ENCODE data around the gene SDR42E2. TPM values are rescaled to one million over a fixed set of nuclear protein-coding genes. Genes with fewer than 3 reads are reported as not detected.
A peak's percentile ranks its signal among the peaks of the same experiment; 100 is the strongest.

The SDR42E2 gene
- total and polyA plus RNA-seq, 10 of the 15 experiments (the other 5 are each of a cell fraction or from before 2014, with no cell fraction given) = 0.01 to 0.09 (median 0.08) TPM; not detected in 4

DNA sequence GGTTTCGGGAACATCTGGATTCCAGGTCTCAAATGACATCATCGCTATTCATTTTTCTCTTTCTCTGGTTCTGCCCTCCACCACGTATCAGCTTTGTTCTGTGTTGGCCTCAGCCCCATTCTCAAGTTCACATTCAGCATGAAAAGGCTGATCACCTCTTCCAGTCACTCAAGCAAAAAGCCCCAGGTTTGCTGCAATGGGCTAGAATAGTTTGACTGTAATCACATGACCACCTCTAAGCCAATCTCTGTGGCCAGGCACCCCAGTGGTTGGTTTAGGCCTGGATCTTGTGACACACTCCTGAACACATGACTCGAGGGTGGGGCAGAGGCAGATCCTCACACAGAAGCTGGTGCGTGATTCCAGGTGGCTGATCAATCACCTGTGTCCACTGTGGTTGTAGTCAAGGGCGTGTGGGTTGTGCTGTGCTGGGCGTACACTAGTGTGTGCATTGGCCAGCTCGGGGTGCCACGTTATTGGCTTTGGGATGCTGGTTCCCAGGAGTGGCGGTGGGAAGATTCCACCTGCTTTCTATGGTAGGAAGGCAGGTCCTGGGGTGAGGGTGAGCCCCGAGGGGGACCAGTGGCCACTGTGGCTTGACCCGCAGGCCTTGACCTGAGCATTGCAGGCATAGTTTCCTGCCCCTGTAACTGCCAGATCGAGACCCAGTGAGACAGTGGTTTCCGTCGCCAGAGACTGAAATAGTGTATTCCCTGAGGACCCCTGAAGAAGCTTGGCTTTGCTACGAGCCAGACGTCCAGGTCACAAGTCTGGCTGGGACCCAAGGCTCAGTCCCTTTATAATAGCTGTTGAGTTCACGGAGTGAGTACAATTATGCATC is 55.8 kb downstream of the SDR42E2 start (continued):
- TF ChIP-seq NR2C2 (IDR thresholded peaks at IDR 0.05; ENCODE audit: borderline replicate concordance, control insufficient read depth, insufficient read length, low read depth) (no peak), SKIL (IDR thresholded peaks at IDR 0.05; ENCODE audit: low read depth, poor library complexity, severe bottlenecking) (no peak), STAT3 (IDR thresholded peaks at IDR 0.05; ENCODE audit: low read depth, low read length) (no peak), HDGF (IDR thresholded peaks at IDR 0.05) (0 out of 2 replicates have a peak, but pooled peaks have one; percentile 70), TCF3 (IDR thresholded peaks at IDR 0.05; ENCODE audit: borderline replicate concordance, insufficient read depth, low read depth, low read length) (no peak)
- TF ChIP-seq, protein P1, sequence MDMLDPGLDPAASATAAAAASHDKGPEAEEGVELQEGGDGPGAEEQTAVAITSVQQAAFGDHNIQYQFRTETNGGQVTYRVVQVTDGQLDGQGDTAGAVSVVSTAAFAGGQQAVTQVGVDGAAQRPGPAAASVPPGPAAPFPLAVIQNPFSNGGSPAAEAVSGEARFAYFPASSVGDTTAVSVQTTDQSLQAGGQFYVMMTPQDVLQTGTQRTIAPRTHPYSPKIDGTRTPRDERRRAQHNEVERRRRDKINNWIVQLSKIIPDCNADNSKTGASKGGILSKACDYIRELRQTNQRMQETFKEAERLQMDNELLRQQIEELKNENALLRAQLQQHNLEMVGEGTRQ (IDR thresholded peaks at IDR 0.05; ENCODE audit: borderline replicate concordance, low read depth, low read length) = peak; percentile 85

Measured in GM12878 (cell line).